Caki2 (cell line): ENCODE results near the gene TNS1. TPM values are rescaled to one million over a fixed set of nuclear protein-coding genes. Genes with fewer than 3 reads are reported as not detected.

Source experiments
- DNase-seq: peaks from one replicate; pipeline ENCODE4 v3.0.0-alpha.2; 2015; ENCODE audit warnings: low read depth
- in situ Hi-C: cut with HindIII; loops from 2 replicates; pipeline ENCODE4 v1.10.0; 2016; ENCODE audit warnings: low sequenced_read_pairs, low pct_unique_long_range_greater_than_20kb, mixed read lengths
- total RNA-seq: library from RNA; depleted of rRNA; stranded (reverse); fragments of >200 nt; shearing (Covaris generic); gene quantifications from 2 replicates; pipeline ENCODE4 v1.2.3, GENCODE V29; 2014; ENCODE audit warnings: low replicate concordance

The TNS1 gene
- total RNA-seq, 1 experiment from 2014 or later: 0.68 TPM

DNA sequence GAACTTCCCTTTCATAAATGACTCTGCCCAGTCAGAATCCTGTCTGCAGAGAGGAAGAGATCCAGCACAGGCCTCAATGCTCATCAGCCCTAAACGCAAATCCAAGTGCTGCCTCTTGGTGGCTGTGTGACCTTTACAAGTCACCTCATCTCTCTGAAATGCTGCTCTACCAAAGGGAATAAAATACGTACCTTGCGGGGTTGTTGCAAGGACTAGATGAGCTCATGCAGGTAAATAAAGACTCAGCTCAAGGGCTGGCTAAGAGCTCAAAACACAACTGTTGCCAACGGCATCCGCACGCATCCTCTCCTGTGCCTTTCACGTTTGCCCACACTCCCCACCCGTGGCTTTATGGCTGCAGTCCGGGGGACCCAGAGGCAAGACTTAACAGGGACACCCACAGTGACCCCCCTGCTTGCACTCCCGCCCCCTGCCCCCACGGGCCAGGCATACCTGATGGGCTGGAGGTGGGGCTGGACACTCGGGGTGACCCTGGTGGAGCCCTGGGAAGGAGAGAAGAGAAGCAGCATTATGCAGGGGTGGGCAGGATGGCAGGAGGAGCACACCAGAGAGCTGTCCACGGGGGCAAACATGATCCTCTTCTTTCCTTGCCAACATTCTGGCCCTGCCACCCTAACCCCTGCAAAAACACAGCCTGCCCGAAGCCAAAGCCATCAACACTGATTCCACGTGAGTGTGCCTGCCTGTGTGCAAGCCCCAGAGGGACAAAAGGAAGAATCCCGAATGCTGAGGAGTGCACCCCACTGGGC is 102.6 kb downstream of the TNS1 start:
- no peak for DNase-seq
- in situ Hi-C loops: no loop called here

DNA sequence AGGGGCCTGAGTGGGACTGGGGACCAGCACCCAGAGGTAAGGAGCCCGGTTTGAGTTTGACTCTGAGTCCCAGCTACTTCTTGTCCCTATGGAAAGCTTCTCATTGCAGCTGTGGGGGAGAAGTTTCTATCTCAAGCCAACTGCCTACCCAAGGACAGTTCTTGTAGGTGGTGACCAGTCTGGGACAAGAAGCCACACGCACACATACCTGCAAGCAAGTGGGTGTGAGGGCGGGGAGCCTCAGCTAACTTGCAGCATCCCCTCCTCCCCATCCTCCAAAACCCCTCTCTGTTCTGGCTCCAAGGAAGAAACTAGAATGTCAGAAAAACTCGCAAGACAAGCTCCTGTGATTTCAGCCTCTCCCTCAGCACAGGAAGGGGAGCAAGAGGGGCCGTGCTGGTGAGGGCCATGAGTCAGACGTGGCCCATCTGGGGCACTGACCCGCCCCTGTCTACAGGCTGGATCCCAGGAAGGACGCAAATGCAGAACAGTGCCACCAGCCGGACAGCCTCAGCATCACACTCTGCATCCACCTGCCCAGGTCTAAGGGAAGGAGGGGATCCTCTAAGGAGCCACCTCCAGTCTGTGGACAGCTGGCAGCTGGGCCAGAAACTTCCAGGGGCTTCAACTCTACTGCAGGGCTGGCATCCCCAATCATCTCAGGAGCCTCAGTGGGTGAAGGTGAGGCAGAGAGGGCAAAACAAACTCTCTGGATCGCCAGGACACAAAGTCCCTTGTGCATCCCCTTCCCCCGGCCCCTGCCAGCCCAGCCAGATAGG is 103.4 kb downstream of the TNS1 start:
- DNase-seq: peak; percentile 65
- in situ Hi-C loops: no loop called here

DNA sequence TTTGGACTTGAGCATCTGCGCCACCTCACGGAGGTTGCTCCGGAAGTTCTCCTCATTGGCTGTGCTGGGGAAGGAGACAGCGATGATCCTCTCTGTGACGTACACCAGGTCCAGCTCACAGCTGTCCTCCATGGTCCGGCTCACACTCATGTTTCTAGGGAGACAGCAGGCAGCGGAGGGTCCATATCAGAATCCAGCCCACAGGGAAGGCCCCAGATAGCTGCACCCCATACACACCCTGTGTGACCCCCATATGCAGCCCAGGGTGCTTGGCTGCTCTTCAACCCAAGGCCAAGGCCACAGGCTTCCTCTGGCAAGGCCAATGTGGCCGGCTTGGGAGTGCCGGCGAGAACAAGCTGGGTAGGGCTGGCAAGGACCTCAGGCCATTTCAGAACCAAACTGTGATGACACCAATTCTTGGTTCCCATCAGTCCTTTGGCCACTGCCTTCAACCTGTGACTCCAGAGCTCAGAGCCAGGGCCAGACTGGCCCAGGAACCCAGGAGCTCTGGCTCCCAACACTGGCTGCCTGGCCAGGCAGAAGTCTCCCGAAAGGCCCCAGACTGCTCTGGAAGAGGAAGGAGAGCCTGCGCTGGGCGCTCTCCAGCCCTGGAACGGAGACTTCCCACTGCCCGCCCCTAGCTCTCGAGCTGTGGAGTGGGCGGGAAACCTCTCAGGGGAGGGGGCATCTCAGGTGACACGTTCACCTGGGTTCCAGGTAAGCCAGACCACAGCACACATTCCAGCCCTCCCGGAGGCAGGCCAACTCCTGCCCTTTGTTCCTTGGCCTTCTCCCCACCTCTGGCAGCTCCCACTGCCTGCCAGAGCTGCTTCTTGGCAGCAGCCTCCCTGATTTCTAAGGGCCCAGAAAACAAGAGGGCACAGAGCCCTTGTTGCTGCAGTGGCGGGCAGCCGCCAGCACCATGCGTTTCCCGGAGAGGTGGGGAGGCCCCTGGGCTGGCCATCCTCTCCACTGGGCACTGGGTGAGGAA is 104.7 kb downstream of the TNS1 start:
- in situ Hi-C loops: no loop called here
- no peak for DNase-seq

DNA sequence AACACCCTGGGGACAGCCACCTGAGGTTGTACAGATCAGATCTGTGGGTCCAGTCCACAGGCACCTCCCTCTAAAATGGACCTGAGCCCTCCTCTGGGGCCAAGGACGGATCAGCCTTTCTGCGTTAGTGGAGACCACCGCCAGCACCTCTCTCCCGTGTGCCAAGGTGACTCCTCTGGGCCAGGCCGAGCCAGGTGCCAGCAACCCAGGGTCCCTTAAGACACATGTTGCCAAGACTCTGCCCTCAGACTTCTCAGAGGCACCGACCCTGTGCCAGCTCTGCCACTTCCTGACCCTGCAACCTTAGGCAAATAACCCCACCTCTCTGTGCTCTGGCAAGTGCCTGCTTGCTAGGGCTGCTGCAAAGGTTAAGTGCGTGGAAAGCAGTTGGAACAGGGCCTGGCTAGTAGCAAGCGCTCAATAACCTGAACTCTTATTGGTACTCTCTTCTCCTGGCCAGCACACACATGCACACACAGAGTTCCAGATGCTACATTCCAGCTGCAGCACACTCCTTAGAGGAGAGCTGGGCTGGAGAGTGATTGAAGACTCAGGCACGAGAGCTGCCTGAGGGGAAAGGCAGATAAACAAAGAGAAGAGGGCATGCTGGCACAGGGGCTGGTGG is 105.6 kb downstream of the TNS1 start:
- no peak for DNase-seq
- in situ Hi-C loops: no loop called here

DNA sequence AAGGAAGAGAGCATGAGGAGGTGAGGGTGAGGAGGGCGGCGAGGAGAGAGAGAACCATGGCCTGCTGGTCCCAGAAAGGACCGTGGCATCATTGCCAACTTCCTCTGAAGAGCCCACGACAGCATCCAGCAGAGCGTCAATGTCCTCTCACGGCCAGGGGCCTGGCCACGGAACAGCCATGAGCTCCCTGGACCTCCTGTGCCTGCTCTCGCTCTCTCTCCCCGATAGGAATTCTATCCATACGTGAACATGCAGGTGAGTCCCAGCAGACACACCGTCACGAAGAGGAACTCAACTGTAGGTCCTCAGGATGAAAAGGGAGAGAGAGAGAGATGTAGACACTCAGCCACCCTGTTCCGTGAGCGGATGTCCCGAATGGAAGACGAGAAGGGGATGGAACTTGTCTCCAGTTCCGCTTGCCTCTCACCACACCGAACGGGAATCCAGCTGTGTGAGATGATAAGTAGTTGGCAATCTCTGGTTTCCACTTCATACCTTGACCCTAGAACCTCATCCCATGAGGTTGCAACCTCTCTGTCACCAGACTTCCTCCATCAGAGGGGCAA is 107.6 kb downstream of the TNS1 start:
- no peak for DNase-seq
- in situ Hi-C loops: no loop called here

DNA sequence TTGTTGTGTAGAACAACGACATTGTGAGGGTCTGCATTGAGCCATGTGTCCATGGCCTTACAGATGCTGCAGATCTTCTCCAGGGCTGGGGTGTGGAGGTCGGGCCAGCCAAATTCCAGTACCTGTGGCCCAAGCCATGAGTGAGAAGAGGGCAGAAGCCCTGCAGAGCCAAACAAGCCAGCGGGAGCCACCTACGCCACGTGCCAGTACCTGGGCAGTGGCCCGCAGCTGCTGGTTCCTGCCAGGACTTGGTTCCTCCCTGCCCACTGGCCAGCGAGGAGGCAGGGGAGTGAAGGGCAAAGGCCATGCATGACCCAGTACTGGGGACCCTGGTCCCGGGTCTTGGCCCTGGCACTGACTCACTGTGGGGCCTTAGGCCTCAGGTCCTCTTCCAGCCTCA is 109.4 kb downstream of the TNS1 start:
- DNase-seq: no peak
- in situ Hi-C loops: no loop called here

DNA sequence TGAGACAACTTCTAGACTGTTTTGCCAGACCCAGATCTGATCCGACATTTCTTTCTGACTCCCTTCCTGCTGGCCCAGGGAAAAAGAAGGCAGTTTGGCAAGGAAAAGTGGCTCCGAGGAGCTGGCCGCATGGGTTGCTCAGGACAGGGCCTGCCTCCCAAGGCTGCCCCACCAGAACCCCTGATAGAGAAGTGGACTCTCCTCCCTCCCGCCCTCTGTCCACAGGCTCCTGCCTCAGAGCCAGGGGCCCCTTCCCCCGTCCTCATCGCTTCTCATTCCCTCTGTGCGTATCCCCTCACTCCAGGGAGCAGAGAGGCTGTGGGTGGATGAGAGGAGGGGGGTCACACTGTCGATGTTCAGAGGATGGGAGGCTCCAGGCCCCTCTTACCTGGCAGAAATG is 110.2 kb downstream of the TNS1 start:
- DNase-seq: no peak
- in situ Hi-C loops: no loop called here

DNA sequence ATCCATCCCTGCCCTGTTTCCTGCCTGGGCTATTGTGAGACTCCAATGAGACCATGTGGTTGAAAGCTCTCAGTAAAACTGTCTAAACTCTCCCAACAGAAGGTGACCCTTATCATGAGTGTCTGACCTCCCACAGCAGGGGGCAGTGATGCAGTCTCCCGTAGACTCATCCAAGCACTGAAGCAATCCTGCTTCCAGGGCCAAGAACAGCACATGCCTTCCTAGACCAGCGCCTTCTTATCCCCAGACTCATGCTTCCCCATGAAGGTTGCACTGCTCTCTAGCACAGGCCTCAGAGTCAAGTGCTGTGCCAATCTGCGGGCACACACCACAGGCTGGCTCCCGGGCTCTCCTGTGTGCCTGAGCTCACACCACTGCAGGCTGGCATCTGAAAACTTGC is 112.3 kb downstream of the TNS1 start:
- in situ Hi-C loops: no loop called here
- DNase-seq: peak; percentile 12

DNA sequence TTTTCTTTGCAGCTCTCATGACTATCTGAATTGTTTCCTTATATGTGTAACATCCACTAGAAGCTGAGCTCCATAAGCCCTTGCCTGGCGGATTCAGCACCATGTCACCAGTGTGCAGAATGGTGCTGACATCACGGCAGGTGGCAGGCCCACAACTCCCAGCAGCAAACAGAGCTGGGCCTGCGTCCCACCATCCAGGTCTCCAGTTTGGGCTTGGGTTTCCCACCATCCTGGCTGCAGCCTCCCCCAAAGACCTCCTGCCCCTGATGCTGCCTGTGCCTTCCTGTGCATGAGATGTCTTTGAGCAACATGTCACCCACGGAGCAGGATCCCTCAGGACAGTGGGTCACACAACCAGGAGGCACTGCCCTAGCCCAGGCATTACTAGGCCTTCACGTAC is 113.1 kb downstream of the TNS1 start:
- DNase-seq: no peak
- in situ Hi-C loops: no loop called here

DNA sequence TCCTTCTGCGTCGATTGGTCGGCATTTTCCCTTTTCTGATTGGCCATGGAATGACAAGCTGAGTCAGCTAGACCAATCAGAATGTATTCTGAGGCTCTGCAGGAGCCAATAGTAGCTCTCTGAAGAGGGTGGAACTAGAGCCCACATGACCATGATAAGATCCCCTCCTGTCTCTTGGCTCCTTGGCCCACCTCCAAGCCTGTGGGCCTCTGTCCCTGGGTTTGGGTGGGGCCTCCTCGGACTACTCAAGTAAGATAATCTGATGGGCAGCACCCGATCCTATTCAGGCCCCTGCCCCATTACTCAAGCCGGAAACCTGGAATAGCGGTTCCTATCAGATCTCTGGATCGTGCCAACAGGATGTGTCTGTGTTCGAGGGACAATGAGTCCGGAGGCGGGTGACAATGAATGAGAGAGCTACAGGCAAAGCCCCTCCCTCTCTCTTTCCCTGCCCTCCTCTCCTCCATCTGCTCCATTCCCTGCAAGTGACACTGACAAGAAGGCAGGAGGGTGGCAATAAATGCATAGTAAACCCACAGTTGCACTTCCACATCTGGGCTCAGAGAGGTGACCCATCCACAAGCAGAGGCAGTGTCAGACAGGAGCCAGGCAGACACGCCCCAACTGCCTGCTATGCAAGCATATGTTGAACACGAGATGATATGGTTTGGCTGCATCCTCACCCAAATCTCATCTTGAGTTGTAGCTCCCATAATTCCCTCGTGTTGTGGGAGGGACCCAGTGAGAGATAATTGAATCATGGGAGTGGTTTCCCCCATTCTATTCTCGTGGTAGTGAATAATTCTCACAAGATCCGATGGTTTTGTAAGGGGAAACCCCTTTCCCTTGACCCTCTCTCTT is 114.7 kb downstream of the TNS1 start:
- DNase-seq: no peak
- in situ Hi-C loops: no loop called here

DNA sequence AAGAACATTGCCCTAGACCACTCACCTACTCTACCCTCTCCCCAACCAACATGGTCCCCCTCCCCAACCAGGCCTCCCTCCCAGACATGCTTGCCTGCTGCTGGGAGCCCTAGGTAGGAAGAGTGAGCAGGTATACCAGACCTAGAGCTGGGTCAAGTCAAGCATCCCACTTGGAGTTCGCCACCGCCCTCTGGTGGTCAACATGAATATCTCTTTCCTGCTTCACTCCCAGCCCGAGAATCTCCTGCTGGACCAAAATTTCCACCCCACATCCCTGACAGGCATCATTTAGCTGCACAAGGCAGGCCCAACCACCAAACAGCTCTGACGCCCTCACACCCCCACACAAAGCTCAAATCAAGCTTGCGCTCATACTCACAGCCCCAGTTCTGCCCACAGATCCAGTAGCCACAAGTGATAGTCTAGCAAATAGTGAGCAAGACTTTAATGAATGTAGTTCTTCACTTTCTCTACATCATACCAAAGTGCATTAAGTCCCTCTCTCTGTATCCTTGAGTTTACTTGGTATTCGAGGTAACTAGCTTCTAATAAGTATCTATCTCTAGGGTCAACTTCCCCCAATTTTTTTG is 116.0 kb downstream of the TNS1 start:
- in situ Hi-C loops: no loop called here
- DNase-seq: peak; percentile 17

DNA sequence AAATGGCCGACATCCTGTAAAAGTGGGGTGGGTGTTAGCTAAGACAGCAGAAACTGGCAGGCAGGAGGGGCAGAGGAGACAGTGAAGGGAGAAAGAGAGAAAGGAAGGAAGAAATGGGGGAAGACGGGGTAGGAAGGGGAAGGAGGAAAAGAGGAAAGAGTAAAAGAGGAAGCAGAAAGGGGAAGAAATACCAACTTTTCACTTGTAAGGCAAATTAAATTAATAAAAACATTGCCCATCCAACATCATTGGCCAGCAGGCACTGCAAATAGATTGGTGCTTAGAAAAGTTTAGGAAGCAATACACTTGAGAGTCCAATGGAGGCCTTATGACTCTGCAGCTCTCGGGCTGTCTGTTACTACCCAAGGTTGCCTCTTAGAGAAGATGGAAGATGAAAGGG is 116.7 kb downstream of the TNS1 start:
- in situ Hi-C loops: no loop called here
- no peak for DNase-seq

DNA sequence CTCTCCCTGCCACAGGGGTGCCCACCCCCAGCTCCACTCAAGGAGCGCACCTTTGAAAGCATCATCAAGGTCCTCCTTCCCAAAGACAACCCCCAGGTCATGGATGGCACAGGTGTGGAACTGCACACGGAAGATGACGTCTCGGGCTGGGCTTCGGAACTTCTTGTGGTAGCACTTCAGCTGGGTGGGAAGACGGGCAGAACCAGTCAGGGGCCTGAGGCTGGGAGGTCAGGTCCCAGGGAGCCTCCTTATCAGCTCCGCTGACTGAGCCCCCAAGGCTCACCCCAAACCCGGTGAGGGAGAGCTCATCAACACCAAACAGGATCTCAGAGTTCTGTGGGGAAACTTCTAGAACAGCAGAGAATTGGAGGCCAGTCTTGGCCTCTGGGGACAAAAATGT is 117.8 kb downstream of the TNS1 start:
- DNase-seq: no peak
- in situ Hi-C loops: no loop called here

DNA sequence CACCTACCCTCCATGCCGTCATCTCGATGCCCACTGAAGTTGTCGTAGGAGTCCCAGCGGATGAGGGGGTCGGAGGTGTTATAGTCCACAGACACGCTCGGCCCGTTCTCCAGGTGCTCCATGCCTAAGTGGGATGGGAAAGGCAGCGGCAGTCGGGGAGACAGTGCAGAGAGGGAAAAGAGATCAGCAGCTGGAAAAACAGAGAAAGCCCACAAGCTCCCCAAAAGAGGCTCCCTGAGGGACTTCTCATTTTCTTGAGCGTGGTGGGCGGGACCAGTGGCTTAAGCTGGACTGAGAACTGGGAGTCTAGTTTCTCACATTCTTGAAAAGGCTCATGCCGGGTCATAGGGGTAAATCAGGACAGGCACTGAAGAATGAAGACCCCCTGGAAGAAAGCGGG is 121.9 kb downstream of the TNS1 start:
- no peak for DNase-seq
- in situ Hi-C loops: no loop called here

DNA sequence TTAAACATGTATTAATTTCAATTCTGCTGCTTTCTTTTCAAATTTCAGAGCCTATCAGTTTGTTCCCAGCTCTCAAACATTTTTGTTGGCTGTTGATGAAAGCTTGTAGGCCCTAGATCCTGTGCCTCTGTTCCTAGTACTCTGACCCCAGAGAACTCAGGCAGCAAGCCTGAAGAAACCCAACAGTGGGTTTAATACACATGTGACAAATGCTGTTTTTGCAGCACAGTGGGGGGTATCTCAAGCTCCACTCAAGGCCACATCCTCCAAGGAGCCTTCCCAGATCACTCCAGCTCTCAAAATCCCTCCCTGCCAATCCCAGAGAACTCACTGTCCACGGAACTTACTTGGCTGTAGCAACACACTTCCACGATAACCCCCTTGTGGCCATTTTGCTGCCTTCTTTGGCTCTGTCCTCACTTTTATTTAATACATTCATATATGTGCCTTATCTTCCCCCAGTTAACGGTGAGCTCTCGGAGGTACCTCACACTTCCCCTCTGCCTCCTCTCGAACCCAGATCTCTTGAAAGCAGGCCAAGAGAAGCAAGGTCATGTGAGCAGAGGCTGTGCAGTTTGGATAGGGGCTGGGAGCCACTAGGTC is 122.4 kb downstream of the TNS1 start:
- in situ Hi-C loops: no loop called here
- no peak for DNase-seq

DNA sequence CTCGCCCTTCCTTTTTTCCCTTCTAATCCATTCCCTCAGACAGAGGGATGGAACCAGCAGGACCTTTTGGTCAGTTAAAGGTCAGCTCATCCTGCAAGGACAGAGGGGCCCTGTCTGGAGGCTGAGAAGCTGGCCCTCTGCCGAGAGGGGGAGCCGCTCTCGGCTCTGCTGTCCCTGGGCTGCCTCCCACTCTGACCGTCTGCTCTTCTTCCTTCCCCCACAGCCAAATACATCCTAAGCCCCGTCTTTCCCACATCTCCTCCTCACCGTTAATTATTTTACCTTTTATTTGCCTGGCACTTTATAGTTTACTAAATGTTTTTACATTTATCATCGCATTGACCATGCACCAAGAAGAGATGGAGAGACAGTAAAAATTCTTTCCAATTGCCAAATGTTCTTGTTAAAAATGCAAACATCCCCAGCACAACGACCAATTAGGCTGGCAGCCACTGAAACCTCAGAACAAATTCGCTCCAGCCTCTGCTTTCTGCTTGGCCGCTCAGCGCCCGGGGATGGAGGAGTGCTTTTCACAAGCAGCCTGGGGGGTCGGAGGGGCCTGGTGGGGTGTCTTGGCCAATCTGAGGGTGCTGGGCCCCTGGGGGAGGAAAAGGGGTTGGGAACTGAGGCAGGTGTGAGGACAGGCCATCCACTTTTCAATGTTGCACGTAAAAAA is 123.7 kb downstream of the TNS1 start:
- DNase-seq: no peak
- in situ Hi-C loops: no loop called here
